GM10847 (cell line): ENCODE results near the gene AKAP13.

Source experiments
- POLR2A ChIP-seq: IDR thresholded peaks from 2 replicates; pipeline ENCODE4 v1.6.1; 2011; ENCODE audit not compliant: insufficient read length; ENCODE audit errors: extremely low read depth

Gene AKAP13

DNA sequence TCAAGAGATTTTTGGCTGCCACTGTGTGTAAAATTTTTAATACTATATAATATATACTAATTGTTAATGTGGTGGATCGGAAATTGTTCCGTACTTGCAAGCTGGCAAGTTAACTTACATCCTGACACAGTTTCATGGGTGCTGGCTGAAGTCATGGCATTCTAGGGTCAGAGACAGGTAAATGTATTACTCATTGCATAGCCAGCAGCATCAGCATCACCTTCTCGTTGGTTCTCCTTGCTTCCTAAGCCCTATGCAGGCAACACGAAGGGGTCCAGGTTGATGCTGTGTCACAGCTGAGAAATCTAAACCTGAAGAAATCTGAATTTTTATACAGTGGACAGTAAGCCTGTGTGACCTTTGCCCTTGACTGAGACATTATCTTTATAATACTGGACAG is 251.6 kb downstream of the AKAP13 start:
- no peak for TF ChIP-seq POLR2A

GRCh38 chr15:85633859-85634258 is 253.5 kb downstream of the AKAP13 start:
- no peak for TF ChIP-seq POLR2A

DNA sequence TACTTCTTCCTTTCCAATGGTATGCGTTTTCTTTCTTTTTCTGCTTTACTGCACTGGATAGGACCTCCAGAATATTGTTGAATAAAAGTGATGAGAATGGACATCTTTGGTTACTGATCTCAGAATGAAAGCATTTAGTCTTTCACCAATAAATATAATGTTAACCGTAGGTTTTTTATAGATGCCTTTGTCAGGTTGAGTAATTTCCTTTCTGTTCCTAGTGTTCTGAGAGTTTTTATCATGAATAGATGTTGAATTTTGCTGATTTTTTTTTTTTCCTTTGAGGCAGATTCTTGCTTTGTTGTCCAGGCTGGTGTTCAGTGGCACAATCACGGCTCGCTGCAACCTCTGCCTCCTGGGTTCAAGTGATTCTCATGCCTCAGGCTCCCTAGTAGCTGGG is 255.9 kb downstream of the AKAP13 start:
- TF ChIP-seq POLR2A, result no peak

DNA sequence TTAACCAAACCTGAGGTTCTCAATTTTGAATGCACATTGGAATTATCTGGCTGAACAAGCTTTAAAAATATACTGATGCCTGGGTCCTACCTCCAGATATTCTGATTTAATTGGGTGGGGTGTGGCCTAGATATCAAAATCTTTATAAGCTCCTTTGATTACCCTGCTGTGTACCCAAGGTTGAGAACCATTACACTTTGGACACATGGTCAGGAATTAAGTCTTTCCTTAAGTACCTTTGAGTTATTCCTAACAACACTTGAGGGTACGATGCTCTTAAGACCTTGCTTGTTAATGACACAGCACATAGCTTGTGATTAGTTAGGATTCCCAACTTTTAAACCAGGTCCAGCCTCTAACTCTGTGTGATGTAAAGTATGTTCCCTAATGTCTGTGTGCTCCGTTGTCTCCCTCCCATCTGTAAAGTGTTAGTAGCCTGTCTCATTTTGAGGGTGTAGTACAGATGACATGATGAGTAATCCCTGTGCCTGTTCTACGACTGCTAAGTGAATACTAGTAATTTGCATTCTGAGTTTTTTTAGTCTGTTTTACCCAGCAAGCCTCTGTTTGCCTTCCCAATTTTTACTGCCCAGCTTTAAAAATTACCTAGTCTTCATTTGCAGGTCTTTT is 259.5 kb downstream of the AKAP13 start:
- TF ChIP-seq POLR2A, result no peak

DNA sequence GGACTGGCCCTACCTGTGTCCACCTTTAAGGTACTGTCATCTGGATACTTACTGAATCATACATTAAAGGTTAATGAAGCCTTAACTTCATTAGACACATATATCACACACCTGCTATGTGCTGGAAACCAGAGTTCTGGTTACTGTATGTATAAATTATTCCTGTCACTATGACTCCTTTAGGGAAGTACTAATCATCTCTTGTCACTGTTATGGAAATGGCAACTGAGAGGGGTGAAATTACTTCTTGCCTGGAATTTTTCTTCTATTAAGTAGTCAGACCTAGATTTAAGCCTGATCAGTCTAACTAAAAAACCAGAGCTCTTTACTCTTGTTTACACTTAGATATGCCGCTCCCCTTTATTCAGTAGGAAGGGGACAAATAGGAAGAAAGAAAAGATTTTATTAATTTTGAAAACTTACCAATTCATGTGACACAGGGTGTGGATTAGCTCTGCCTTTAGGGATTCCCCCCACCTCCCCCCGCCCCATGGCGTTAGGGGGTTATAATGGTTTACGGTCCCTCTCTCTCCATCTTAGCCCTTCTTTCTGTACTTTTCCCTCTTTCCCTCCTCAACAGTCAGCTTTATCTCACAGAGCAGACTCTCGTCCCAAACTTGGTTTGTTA is 261.8 kb downstream of the AKAP13 start:
- TF ChIP-seq POLR2A, result no peak

- no peak for TF ChIP-seq POLR2A
Observed at GRCh38 chr15:85642693-85643066, 262.3 kb downstream of the AKAP13 start.

GRCh38 chr15:85646538-85647091 is 266.2 kb downstream of the AKAP13 start:
- TF ChIP-seq POLR2A, result no peak

GRCh38 chr15:85649372-85649771 is 269.0 kb downstream of the AKAP13 start:
- TF ChIP-seq POLR2A, result no peak

DNA sequence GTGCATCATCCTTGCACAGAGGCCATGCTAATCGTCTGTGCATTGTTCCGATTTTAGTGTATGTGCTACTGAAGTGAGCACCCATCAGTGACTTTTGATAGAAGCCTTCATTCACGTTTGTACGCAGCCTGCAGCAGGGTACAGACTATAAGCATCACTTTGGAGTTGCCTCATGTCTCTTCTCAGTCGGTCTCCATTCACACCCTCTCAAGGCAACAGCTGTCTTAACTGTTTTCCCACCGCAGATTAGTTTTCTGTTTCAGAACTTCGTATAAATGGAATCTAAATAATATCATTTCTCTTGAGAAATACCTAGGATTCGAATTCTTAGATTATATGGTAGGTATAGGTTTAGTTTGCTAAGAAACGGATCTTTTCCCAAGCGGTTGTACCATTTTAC is 271.1 kb downstream of the AKAP13 start:
- no peak for TF ChIP-seq POLR2A

DNA sequence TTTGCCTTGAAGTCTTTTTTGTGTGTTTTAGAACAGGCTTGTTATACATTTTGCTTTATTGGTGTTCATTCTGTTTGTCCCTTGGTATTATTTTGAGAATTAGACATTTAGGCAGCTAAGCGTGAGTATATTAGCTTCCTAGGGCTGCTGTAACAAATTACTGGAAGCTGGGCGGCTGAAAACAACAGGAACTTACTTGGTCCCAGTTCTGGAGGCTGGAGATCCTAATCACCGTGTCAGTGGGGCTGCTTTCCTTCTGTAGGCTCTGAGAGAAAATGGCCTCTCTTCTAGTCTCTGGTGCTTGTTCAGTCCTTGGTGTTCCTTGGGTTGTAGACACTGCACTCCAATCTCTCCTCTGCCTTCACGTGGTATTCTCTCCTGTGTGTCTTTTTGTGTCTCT is 272.1 kb downstream of the AKAP13 start:
- no peak for TF ChIP-seq POLR2A

GRCh38 chr15:85657132-85657531 is 276.7 kb downstream of the AKAP13 start:
- TF ChIP-seq POLR2A, result no peak

DNA sequence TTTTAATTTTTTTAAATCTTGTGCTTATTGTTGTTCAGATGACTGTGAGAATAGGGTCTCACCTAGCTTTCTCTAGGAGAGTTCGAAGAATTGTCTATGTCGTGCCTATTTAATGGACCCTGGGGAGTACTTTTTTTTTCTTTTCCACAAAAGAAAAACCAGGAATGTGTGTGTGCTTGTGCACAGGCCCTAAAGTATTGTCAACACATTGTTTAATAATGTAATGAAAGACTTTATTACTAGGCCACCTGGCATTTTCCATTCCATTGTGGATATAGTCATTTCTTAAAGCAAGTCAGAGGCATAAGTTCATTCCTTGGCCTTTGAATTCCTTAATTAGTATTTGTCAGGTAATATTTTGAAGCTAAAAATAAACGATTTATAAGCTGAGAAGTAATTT is 278.4 kb downstream of the AKAP13 start:
- TF ChIP-seq POLR2A, result no peak

- TF ChIP-seq POLR2A, result no peak
Observed at GRCh38 chr15:85661859-85662258, 281.5 kb downstream of the AKAP13 start.

DNA sequence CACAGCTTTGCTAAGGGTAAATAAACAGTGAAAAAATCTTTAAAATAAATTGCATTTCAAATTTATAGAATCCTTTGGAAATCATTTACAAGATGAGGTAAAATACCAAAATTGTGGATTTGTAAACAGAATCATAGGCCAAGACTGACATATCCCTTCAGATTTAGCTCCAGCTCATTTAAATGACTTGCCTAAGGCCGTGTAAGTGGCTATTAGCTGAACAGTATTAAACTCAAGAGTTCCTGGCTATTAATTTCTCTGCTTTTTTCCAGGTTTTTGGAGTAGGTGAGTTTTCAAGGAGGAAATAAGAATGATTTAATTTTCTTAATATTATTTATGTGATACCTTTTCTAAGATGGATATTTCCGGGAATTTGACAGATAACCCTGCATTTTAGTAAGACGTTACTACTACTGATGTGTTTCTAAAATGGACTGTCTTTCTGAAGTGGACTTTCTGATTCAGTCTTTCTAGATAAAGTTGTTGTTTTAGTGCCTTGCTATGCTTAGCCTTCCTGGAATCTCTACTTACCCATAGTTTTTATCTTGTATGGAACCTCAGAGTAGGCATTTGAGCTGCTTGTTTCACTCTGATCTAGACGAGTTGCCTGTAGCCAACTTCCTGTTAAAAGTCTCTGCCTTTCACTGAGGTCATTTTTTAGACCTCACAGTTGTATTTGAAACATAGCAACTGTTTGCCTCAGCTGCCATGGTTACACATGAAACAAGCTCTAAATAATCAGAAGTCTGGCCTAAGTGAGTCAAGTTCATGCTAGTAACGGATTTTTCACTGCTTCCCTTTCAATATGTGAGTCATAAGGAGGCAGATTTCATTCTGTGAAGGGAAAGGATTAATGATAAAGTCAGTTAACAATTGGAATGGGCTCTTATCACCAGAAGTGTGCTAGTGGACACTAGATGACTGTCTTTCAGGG is 287.4 kb downstream of the AKAP13 start:
- TF ChIP-seq POLR2A, result no peak

- TF ChIP-seq POLR2A, result no peak
Observed at GRCh38 chr15:85671156-85671555, 290.8 kb downstream of the AKAP13 start.
